Cerebellar nuclear complex (tissue), 1 donor: ENCODE measurements around the gene OPCML.

Experiments
- DNase-seq, 2 experiments: peaks; one replicate each; lab custom pipeline; 2025; lab: John Stamatoyannopoulos, UW

The OPCML gene

DNA sequence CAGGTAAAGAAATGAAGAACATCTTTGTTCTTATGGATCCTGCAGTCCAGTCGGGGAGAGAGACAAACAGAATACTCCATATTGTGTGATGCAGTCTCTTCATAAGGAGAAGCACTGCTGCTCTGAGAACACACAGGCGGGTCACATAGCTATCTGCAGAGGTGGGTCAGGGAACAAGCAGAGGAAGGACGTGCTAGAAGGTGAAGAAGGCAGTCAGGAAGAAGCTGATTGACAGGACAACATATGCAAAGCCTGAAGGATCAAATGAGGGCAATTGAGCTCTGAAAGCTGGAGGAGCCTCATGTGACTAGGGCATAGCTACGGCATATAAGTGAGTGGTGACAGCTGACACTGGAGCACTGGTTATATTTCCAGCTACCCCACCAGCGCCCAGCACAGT is 122.5 kb downstream of the OPCML start:
- DNase-seq = no peak

DNA sequence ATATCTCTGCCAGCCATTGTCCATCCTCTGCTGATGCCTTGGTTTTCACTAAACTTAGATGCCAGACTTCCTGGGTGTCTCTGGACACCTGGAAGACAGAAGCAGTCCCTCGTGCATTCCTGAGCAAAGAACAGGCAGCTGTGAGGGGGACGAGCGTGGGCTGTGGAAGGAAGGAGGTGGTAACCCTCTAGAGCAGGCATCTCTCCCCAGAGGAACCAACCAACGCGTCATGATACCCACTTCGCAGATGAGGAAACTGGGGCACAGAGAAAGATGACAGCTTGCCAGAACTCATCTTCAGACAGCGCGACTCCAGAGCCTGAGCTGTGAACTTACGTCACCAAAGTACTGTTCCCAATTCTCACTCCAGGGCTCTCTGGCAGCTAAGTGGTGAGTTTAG is 123.4 kb downstream of the OPCML start:
- DNase-seq = no peak

DNA sequence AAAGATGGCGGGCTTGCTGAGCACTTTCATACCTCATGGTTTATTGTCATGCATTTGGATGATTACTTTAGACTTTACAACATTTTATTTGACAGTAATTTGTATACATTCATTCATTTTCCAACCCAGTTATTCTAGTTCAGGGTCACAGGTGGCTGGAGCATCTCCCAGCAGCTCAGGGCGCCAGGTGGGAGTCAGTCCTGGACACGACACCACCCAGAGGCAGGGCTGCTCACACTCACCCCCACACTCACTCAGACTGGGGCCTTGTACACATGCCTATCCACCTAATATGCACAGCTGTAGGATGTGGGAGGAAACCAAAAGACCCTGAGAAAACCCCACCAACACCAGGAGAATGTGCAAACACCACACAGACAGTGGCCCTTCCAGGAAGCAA is 123.9 kb downstream of the OPCML start:
- DNase-seq = no peak

DNA sequence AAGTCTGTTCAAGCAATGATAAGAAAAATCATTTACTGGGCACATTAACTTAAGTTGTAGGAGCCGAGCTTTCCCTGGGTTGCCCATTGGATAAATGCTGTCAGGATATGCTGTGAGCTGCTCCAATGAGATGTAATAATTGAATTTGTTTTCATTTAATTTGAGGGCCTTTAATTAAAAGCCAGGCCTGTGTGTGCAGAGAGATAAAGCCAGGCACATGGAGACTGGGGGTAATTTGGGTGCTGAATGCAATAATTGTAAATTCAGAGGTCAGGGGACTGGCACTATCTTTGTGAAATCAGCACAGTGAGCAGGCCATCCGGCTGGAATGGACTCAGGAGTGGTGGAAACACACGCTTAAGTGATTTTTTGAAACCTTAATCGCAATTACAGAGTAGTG is 125.8 kb downstream of the OPCML start:
- DNase-seq = no peak

DNA sequence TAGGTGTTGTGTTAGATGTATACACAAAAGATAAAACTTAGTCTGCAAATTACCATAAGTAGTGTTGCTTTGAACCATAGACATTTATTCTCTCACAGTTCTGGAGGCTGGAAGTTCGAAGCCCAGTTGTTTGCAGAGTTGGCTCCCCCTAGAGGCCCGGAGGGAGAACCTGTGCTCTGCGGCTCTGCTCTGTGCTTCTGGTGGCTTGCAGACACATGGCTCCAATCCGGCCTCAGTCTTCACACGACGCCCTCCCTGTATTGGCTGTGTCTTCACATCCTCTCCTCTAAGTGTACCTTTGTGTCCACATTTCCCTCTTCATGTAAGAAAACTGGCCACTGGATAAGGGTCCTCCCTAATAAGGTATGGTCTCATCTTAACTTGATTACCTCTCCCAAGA is 128.4 kb downstream of the OPCML start:
- no peak for DNase-seq

DNA sequence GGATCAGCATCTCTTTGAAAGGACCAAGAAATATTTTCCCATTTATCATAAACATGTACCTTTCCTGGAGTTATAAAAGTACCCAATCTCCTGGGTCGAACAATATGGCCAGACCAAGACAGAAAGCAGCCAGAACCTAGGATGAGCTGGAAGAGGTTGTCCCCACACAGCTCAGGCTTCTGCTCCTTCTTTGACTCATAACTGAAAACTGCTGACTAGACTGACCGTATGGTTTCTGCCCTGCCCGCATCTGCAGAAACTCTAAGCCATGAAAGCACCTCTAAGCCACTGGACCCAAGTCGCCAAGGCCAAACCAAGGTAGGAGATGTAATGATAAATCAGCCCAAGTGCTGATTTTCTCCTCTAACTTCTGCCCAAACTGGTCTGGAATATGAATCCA is 129.8 kb downstream of the OPCML start:
- DNase-seq = no peak

DNA sequence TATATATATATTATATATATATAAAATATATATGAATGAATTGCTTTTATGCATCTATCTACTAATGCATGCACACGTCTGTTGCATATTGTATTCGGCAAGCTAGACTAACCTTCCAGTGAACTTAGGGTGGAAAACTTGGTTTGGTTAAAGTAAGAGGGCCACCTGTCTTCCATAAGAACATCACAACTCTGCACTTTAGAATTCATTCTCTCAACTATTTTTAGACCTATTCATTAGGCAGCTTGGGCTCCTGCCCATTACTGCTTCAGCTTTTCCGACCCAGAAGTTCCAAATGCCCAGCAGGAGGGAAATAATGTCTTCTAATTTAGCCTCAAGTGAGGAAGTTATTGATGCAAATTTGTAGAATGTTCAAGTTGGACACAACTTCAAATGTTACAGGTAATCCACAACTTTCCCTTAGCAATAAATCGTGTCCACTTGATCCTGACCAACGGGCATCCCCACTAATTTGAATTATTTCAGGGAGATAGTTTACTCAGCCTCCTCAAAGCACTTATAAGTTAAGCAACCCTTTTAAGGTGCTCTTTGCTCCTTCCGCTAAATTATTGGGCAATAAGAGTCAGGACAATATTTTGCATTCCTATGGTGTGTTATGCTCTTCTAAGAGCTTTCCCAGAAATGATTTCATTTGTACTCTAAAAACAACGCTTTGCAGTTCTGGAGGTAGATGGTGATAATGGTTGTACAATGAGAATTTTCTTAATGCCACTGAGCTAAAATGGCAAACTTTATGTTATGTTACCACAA is 132.3 kb downstream of the OPCML start:
- DNase-seq = no peak

DNA sequence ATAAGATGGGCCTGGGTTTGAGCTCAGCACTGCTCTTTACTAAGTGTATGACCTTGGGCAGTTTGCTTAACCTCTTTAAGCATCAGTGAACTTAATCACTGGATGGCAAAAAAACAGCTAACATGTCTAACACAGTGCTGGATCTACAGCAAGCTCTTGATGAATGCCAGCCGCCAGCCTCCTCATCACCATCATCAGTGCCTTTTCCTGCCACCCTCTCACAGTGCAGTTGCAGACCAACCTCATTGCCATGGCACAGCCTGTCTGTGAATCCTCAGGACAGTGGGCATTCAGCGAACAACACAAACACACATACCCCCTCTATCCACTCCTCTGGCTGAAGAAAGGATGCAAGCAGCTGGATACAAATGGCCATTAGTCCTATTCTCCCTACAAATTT is 133.0 kb downstream of the OPCML start:
- no peak for DNase-seq

DNA sequence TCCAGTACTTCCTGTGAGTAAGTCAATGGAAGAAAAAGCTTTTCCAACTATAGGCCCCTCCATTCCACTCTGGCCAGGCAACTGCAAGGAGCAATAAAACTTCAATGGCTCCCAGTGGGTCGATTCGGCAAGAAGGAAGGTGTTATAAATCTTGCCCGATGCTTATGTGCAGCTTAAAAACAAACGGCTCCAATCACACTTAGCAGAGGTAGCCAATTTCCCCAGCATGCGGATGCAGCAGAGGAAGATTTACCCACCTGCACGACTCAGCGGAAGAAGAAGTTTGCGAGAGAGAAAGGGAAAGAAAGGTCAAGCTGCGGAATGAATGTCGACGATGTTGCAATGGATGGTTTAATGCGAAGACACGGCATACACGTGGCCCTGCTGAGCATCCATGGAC is 141.5 kb downstream of the OPCML start:
- no peak for DNase-seq

DNA sequence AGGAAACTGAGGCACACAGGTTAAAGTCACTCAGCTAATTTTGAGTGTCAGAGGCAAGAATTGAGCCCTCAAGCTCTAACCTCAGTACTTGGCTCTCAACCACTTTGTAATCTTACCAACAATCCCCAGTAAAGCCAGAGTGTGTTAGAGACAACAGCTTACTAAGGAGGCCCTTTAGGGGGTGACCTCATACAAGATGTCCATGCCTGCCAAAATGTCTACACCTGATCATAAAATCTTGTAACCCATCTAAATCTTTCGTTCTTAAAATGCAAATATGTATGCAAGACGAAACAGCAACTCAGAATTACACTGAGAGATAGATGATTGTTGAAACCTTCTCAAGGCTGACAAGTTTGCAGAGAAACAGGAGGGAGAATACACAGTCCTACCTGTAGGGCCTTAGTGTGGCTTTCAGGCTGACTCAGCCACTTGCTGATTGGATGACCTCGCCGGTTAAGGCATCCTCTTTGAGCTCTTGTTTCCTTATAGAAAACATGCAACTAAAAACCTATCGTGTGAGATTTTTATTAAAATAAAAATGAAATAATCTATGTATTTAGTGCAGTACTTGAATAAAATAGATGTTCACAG is 143.2 kb downstream of the OPCML start:
- DNase-seq = no peak

DNA sequence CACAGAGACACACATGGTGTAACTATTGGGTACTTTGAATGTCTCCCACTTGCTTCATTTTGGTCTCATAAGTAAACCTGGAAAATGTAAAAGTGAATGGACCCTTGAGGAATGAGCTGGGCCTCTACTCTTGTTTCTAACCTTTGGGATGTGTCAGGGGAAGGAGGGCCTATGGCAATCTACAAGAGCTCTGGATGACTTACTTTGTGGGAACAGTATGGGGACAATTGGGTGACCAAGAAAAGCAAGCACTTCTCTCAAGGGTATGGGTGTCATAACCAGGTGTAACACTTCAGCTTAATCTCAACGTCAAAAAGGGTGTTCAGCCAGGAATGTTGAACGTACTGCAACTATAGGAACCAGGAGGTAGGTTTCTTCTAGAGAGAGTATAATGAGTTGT is 144.0 kb downstream of the OPCML start:
- no peak for DNase-seq

DNA sequence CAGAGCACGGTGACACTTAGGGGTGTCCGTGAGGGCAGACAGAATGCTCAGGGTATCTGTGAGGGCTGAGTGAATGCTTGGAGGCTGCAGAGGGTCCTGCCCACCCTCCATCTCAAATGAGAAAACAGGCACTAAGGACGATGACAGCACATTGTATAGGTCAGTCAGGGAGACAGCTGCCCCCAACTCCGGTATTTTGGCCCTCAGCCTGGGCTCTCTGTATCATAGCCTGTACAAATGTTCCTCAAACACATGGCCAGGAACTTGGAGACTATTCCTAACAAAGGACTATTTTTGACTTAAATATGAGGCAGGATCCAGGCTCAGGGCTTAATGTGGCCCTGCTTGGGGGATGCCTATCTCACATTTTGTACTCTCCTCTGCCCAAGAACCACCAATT is 145.4 kb downstream of the OPCML start:
- DNase-seq = no peak

DNA sequence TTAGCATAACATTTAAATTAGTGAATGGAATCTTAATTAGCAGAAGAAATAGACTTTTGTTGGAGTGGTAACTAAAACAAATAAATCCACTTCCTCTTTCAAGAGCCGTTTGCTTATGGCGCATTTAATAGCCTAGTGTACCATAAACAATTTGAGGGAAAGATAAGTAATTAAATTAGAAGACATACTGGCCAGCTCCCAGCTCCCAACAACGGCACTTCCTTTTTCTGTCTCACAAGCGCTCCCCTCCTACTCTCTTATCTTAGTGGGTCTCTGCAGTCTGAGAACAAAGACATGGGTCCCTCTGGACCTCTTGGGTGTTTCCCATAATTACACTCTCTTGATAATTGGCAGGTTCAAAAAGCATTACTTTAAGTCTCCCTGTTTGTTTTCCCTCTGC is 146.0 kb downstream of the OPCML start:
- no peak for DNase-seq

DNA sequence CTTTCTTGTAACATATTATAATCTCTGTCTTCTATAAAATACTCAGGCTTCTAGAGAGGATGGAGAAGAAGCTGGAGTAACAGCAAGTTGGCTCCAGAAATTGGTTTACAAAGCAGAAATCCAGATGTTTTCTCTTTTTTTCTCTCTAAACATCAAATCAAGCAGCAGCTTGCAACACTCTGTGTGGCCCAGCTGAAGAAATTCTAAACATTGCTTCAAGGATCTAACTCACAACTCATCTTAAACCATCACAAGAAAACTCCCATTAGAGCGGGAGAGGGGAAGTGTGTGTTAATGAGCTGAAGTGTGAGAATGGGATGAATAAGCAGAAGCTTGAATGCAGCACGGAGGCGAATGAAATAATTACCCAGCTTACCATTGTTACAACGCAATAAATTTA is 146.5 kb downstream of the OPCML start:
- DNase-seq = no peak

DNA sequence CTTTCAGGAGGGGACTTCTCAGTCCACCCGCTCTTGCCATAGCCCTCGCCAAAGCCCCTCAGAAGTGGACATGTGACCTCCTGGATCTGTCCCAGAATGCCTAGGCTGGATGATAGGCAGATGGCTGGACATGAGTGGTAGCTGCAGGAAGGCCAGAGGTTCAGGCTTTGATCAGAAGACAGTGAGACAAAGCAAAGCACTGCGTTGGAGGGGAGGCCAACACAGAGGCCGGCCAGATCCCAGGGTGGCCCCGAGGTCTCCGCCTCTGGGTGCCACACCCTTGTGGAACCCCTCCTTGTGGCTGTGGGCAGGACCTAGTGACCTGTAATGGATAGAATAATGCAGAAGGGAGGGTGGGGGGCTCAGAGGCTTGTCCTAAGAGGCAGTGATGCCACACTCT is 147.6 kb downstream of the OPCML start:
- DNase-seq = no peak

DNA sequence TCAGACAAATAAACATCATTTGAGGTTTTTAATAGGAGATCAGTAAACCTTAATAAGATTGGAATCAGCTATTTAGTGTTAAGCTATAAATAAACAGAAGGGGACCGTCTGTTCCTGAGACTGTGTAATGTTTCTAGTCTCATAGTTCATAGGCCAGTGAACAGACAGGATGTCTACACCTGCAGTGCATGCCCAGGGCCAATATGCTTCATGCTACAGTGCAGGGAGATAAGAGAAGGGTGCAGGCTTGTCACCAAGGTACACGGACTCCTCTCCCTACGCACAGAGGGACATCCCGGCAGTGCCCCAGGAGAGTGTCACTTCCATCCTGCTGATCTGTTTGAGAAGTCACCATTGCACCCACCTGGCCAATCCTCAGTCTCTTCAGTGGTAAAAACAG is 148.6 kb downstream of the OPCML start:
- DNase-seq = no peak

DNA sequence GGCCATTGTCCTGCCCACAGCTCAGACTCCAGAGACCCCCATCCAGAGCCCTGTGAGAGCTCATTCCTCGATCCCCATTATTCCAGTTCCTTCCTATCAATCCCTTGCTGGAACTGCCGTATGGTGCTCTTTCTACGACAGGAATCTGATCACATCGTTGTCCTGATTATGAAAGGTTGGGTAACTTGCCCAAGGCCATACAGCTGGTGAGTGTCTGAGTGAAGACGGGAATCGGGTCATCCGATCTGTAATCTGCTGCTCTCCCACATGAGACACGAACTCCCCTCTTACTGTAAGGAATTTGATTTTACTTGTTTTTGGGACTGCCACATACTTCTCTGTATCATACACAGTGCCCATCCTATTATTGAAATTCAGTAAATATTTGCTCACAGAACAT is 149.1 kb downstream of the OPCML start:
- no peak for DNase-seq

DNA sequence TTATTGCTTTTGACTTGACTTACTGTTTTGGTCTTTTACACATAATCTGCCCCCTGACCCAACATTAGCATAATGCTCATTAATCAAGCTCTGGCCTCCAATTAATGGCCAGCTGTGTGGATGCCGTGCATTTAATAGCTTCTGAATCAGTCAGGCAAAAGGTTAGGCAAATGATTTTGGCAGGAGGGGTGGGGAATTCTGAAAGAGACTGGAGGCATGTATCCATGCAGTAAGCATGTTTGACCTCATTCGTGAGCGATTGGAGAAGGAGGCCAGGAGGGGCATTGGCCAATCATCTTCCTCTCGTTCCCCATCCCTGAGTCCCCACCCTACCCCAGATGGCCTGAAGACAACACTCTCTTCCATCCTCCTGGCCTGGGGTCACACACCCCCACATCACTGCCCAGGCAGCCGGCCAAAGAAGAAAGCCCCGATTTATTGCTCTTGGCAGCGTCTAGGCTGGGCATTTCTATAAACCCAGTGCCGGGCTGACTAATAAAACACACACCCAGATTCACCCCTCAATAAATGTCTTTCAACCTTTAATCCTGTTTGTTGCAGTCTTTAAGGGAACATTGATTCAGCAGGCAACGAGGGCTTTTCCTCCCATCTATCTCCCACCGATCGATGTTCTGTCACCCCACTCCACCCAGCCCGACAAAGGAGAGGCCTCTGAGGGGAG is 150.0 kb downstream of the OPCML start:
- DNase-seq = no peak

DNA sequence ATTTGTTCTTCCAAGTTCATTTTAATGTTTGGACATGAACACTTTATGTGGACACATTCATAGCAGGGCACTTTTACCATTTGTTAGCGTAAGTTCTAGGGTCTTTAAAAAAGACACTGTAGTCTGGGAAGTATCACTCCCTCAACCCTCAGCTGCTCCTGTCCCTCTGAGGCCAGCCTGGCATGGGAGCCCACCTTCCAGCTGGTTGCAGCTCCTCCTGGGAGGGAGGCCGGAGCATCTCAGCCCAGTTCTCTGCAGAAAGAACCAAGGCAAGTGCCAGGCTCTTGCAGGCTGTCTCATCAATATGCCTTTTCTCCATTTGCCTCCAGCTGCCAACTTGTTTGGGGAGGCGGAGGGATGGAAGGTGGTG is 150.6 kb downstream of the OPCML start:
- DNase-seq = no peak

DNA sequence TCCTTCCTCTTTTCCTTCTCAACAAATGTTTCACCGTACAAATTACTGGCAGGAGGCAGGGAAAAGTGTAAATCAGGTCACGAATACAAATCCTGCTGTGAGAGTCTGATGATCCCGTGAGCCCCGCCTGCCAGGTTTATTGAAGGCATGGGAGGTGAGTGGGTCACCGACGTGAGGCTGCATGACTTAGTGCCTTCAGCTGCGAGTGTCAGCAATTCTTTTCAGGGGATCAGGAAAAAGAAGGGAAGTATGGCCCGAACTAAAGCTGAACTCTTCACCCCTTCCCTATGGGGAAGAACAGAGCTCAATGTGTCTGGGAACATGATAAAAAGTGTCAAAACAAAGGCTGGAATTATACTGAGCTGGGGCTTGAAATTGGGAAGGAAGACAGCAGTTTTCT is 166.2 kb downstream of the OPCML start:
- DNase-seq = no peak

DNA sequence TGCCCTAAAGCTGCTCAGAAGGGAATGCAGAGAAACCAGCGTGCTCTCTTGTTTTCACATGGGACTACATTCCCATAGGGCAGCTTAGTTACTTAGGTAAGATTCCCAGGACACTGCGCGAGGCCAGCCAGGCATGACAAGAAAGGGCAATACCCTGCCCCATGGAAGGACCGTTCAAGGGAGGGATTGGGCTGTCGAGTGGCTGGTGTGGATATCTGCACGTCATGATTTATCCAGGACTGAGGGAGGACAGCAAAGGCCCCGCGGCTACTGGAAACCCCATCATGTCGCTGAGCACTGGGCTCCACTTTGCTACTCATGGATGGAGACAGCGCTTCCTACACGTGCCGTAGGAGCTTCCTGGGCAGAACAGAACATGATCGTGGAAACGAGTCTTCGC is 169.4 kb downstream of the OPCML start:
- no peak for DNase-seq

DNA sequence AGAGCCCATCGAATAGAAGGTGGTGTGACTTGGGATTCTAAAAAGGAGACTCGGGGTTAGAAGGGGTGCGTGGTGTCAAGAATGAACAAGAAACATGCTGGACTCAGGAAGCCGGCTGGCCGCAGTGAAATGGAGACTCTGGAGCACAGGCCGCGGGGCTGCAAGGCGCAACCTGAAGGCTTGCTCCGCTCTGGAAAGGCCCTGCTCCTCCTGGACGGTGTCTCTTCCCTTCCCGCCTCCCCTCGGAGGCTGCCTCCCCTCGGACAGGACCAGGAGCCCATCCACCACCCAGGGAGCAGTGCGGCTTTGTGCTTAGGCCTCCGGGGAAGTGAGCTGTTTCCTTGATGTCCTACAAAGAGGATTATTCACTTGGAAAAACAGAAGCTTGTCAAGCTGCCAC is 170.1 kb downstream of the OPCML start:
- no peak for DNase-seq

DNA sequence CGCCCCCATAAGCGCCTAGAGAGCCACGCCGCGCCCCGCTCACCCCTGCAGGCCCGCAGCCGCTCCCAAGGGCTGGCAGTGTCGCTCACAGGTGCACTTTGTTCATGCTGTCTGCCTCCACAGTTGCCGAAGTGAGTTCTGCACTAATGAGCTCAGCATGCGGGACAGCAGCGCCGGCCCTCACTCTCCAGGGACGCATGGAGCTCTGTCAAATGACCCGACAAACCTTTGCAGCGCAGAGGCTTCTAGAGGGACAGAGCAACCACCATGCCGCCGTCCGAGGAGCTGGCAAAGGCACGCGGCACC is 170.7 kb downstream of the OPCML start:
- no peak for DNase-seq
